HG02588 (cell line): ENCODE data around the gene ALAD.
"Not testable (repeated sequence)": the region's sequence is repeated elsewhere in the genome, so short reads cannot be mapped to it uniquely, and the experiment has no call there.

ENCODE experiments used
- ATAC-seq: cut with Tn5 transposase; IDR thresholded peaks from one replicate; pipeline ENCODE4 v1.9.1; 2021; ENCODE audit warnings: mild to moderate bottlenecking, moderate library complexity; ENCODE audit not compliant: unreplicated experiment

Gene ALAD

GRCh38 chr9:113401027-113401792 lies at the start of gene ALAD:
TSS of gene ALAD (minus strand) at chr9:113401284. CDS start at chr9:113393559, 7,725 bp downstream.
- peak; percentile 99 for ATAC-seq

GRCh38 chr9:113449376-113449775 lies 48.3 kb upstream of the ALAD start:
- ATAC-seq: no peak

- ATAC-seq: no peak
These were observed 45.2 kb upstream of the ALAD start for GRCh38 chr9:113446323-113446740.

GRCh38 chr9:113444736-113445135 lies 43.7 kb upstream of the ALAD start:
- no peak for ATAC-seq

GRCh38 chr9:113437716-113438115 lies 36.6 kb upstream of the ALAD start:
- not testable (repeated sequence) for ATAC-seq

GRCh38 chr9:113436728-113437515 lies 35.8 kb upstream of the ALAD start:
- ATAC-seq: no peak

- ATAC-seq: no peak
These were observed 30.1 kb upstream of the ALAD start for GRCh38 chr9:113431191-113431590.

GRCh38 chr9:113428062-113428615 lies 27.1 kb upstream of the ALAD start:
- no peak for ATAC-seq

- no peak for ATAC-seq
These were observed 26.5 kb upstream of the ALAD start for GRCh38 chr9:113427629-113428028.

GRCh38 chr9:113426701-113427100 lies 25.6 kb upstream of the ALAD start:
- no peak for ATAC-seq

GRCh38 chr9:113425072-113425471 lies 24.0 kb upstream of the ALAD start:
- no peak for ATAC-seq

GRCh38 chr9:113421726-113422125 lies 20.6 kb upstream of the ALAD start:
- ATAC-seq: no peak

- ATAC-seq: no peak
These were observed 16.3 kb upstream of the ALAD start for GRCh38 chr9:113417370-113417769.

- ATAC-seq: peak; percentile 97
These were observed 15.2 kb upstream of the ALAD start for GRCh38 chr9:113416149-113416721.

- peak; percentile 92 for ATAC-seq
These were observed 9.3 kb upstream of the ALAD start, which contains the start of the genes C9orf43 and POLE3 for GRCh38 chr9:113410207-113410864. TSS of gene C9orf43 (plus strand) at chr9:113410747. CDS start at chr9:113413494, 2,747 bp downstream. TSS of gene POLE3 (minus strand) at chr9:113410675. CDS start at chr9:113410293, 382 bp downstream.

GRCh38 chr9:113409883-113410206 lies 8.8 kb upstream of the ALAD start:
- peak; percentile 5 for ATAC-seq

- no peak for ATAC-seq
These were observed 8.4 kb upstream of the ALAD start for GRCh38 chr9:113409481-113409880.

GRCh38 chr9:113406873-113407511 lies 5.9 kb upstream of the ALAD start:
- not testable (repeated sequence) for ATAC-seq

GRCh38 chr9:113406353-113406752 lies 5.3 kb upstream of the ALAD start:
- ATAC-seq: not testable (repeated sequence)

GRCh38 chr9:113403646-113404045 lies 2.6 kb upstream of the ALAD start:
- no peak for ATAC-seq
